GM23338 (cell line): ENCODE data around the gene BTLA. TPM values are rescaled to one million over a fixed set of nuclear protein-coding genes. Genes with fewer than 3 reads are reported as not detected.

ENCODE experiments used
- ATAC-seq: fragments of 200-7000 bp; cut with Tn5 transposase; 3 replicates; pipeline ENCODE4 v1.9.1; 2020
- DNase-seq: peaks from one replicate; pipeline ENCODE4 v3.0.0-alpha.2; 2015; ENCODE audit warnings: low spot score
- H2AFZ ChIP-seq: fragments of 200-600 bp; sonication (generic); 2 replicates; pipeline ENCODE4 v1.8.0; 2016; ENCODE audit warnings: antibody characterized with exemption, mild to moderate bottlenecking, moderate library complexity
- H3F3A ChIP-seq: fragments of 200-600 bp; sonication (generic); replicated peaks from 2 replicates; pipeline ENCODE4 v1.8.0; 2017; ENCODE audit warnings: antibody characterized with exemption, mixed run types, low read depth
- H3K27ac ChIP-seq: fragments of 200-600 bp; sonication (generic); 2 replicates; pipeline ENCODE4 v1.6.1; 2016; ENCODE audit warnings: low read depth
- H3K27me3 ChIP-seq: fragments of 200-600 bp; sonication (generic); 2 replicates; pipeline ENCODE4 v1.8.0; 2016; ENCODE audit warnings: mild to moderate bottlenecking, mixed run types, moderate library complexity; ENCODE audit not compliant: insufficient read depth
- H3K36me3 ChIP-seq: fragments of 200-600 bp; sonication (generic); 2 replicates; pipeline ENCODE4 v1.8.0; 2016; ENCODE audit warnings: mild to moderate bottlenecking; ENCODE audit not compliant: insufficient read depth
- H3K4me1 ChIP-seq: fragments of 200-600 bp; sonication (generic); 2 replicates; pipeline ENCODE4 v1.8.0; 2016; ENCODE audit warnings: mild to moderate bottlenecking, moderate library complexity; ENCODE audit not compliant: insufficient read depth
- H3K4me2 ChIP-seq: fragments of 200-600 bp; sonication (generic); 2 replicates; pipeline ENCODE4 v1.7.1; 2017; ENCODE audit warnings: mixed run types
- H3K4me3 ChIP-seq: fragments of 200-600 bp; sonication (generic); 2 replicates; pipeline ENCODE4 v1.6.1; 2016; ENCODE audit warnings: mixed run types
- H3K79me2 ChIP-seq: fragments of 200-600 bp; sonication (generic); replicated peaks from 2 replicates; pipeline ENCODE4 v1.8.0; 2017; ENCODE audit warnings: mild to moderate bottlenecking; ENCODE audit not compliant: insufficient read depth
- H3K9me2 ChIP-seq: fragments of 200-600 bp; sonication (generic); 2 replicates; pipeline ENCODE4 v1.8.0; 2017; ENCODE audit not compliant: insufficient read depth
- H4K20me1 ChIP-seq: fragments of 200-600 bp; sonication (generic); replicated peaks from 2 replicates; pipeline ENCODE4 v1.8.0; 2017; ENCODE audit warnings: mild to moderate bottlenecking; ENCODE audit not compliant: insufficient read depth
- H3K27ac Mint-ChIP-seq: 2 replicates; pipeline ENCODE4 v1.8.0; 2020; ENCODE audit warnings: inconsistent platforms, mild to moderate bottlenecking, moderate library complexity, mixed read lengths
- H3K27me3 Mint-ChIP-seq: 3 replicates; pipeline ENCODE4 v1.8.0; 2022; ENCODE audit warnings: low read depth, mild to moderate bottlenecking, moderate library complexity, mixed read lengths, inconsistent platforms; ENCODE audit not compliant: insufficient read depth, poor library complexity
- H3K36me3 Mint-ChIP-seq: 3 replicates; pipeline ENCODE4 v1.8.0; 2021; ENCODE audit warnings: low read depth, mild to moderate bottlenecking, inconsistent platforms, moderate library complexity, mixed read lengths
- H3K4me1 Mint-ChIP-seq: 3 replicates; pipeline ENCODE4 v1.8.0; 2020; ENCODE audit warnings: mild to moderate bottlenecking, inconsistent platforms, mixed read lengths
- H3K4me3 Mint-ChIP-seq: 3 replicates; pipeline ENCODE4 v1.8.0; 2021; ENCODE audit warnings: moderate library complexity, mild to moderate bottlenecking, inconsistent platforms, mixed read lengths
- H3K9me3 Mint-ChIP-seq: 3 replicates; pipeline ENCODE4 v1.8.0; 2020; ENCODE audit warnings: moderate library complexity, mild to moderate bottlenecking, inconsistent platforms, mixed read lengths
- CREB1 ChIP-seq: fragments of 250-450 bp; sonication (Bioruptor Pico); IDR thresholded peaks from 2 replicates; pipeline ENCODE4 v1.5.0; 2020; ENCODE audit warnings: low read depth, mild to moderate bottlenecking, moderate library complexity
- EZH2 ChIP-seq: fragments of 200-600 bp; sonication (generic); IDR thresholded peaks from one replicate; pipeline ENCODE4 v1.8.0; 2017; ENCODE audit warnings: antibody characterized with exemption, mild to moderate bottlenecking, low read depth; ENCODE audit not compliant: unreplicated experiment
- EZH2phosphoT487 ChIP-seq: fragments of 200-600 bp; sonication (generic); IDR thresholded peaks from one replicate; pipeline ENCODE4 v1.8.1; 2018; ENCODE audit warnings: antibody characterized with exemption; ENCODE audit not compliant: unreplicated experiment
- JUNB ChIP-seq: IDR thresholded peaks from one replicate; pipeline ENCODE4 v1.6.1; 2016; ENCODE audit warnings: antibody characterized with exemption; ENCODE audit not compliant: unreplicated experiment
- NANOG ChIP-seq: IDR thresholded peaks from 2 replicates; pipeline ENCODE4 v1.6.1; 2016; ENCODE audit warnings: antibody characterized with exemption, borderline replicate concordance
- POLR2AphosphoS5 ChIP-seq: IDR thresholded peaks from 2 replicates; pipeline ENCODE4 v1.6.1; 2016; ENCODE audit warnings: antibody characterized with exemption, low read depth
- STAT1 ChIP-seq: IDR thresholded peaks from one replicate; pipeline ENCODE4 v1.6.1; 2016; ENCODE audit warnings: antibody characterized with exemption; ENCODE audit not compliant: unreplicated experiment
- ZNF114 ChIP-seq: fragments of 250-450 bp; sonication (Bioruptor Pico); IDR thresholded peaks from 2 replicates; pipeline ENCODE4 v1.5.0; 2020; ENCODE audit warnings: mild to moderate bottlenecking, moderate library complexity
- ZNF331 ChIP-seq: fragments of 250-450 bp; sonication (Bioruptor Pico); IDR thresholded peaks from 2 replicates; pipeline ENCODE4 v1.5.0; 2020; ENCODE audit warnings: low read depth, mild to moderate bottlenecking, moderate library complexity
- polyA plus RNA-seq: library from polyadenylated mRNA; unstranded; fragments of >200 nt; fragmentation: Nextera tagmentation; extraction: Ambion mirVana; gene quantifications from 2 replicates; pipeline ENCODE4 v1.2.1, GENCODE V29; 2016
- total RNA-seq: library from RNA; depleted of rRNA; stranded (reverse); fragments of >200 nt; shearing (Covaris generic); gene quantifications from 2 replicates; pipeline ENCODE4 v1.2.3, GENCODE V29; 2014
- TF ChIP-seq, protein P1 (sequence below): fragments of 250-450 bp; sonication (Bioruptor Pico); IDR thresholded peaks from 2 replicates; pipeline ENCODE4 v1.5.0; 2020; ENCODE audit warnings: mild to moderate bottlenecking, moderate library complexity
- TF ChIP-seq, protein P2 (sequence below): IDR thresholded peaks from 2 replicates; pipeline ENCODE4 v1.6.1; 2016; ENCODE audit warnings: antibody characterized with exemption
- TF ChIP-seq, protein P3 (sequence below), 2 experiments: fragments of 200-600 bp in 1 of 2; sonication (generic) in 1 of 2; conservative IDR thresholded peaks; 2 replicates each; pipeline versions ENCODE4 v1.5.1 to v1.6.1; 2016 to 2017; ENCODE audit warnings: antibody characterized with exemption in 2 of 2, low read depth in 2 of 2, mild to moderate bottlenecking in 2 of 2, moderate library complexity in 1 of 2
- TF ChIP-seq, protein P4 (sequence below): IDR thresholded peaks from one replicate; pipeline ENCODE4 v1.6.1; 2018; ENCODE audit warnings: antibody characterized with exemption; ENCODE audit not compliant: unreplicated experiment

Gene BTLA
- total and polyA plus RNA-seq, 2 experiments from 2014 or later = 0.44 TPM; not detected in 1

DNA sequence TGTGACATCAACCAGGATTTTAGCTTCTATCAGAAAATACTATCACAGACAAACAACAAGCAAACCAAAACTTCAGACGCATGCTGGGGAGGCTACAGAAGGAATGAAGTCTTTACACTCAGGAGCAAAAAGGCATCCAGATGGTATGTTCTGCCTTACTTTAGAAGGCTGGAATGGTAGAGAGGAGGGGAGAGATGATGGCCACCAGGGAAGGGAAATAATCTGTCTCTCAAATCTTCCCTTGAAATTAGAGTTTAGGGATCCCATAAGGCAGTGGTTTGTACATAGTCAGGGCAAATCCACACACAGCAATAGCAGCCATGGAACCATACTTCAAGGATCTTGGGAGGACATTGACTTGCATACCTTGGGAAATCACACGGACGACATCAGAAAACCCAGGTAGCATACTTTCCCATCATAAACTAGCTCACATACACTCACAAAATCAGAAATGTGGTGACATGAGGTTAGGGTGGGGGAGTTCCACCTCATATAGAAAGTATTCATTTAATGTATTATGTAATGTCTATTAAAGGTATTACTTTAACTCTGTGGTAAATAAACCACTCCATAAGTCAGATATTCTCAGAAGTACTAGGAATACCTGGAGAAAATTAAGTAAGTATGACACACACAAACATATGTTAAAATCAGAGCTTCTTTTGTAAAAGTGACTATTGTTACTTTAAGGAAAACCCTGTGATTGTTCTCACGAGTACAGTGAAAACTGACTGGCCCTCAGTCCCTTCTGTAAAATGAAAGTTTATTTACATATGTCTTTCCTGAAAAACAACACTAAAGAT, 9.4 kb downstream of the BTLA start:
- no peak overlapping the region for H2AFZ ChIP-seq
- no peak overlapping the region for H3K4me3 Mint-ChIP-seq
- no peak for ATAC-seq
- no peaks in the 10 kb centered on the region for H3K4me1 Mint-ChIP-seq
- H3K9me2 ChIP-seq = no peaks in the 10 kb centered on the region; the same call in 1 of the 2 replicates
- no peaks in the 10 kb centered on the region for H4K20me1 ChIP-seq
- H3K9me3 Mint-ChIP-seq = peaks cover 4% of the 10 kb centered on the region; the same call in 1 of the 3 replicates
- H3K36me3 Mint-ChIP-seq = no peaks in the 10 kb centered on the region
- H3K79me2 ChIP-seq = no peaks in the 10 kb centered on the region
- no peaks in the 10 kb centered on the region for H3F3A ChIP-seq
- no peak for TF ChIP-seq ZNF114 (CRISPR knock-in tag)
- TF ChIP-seq STAT1 = no peak
- TF ChIP-seq, protein P1, sequence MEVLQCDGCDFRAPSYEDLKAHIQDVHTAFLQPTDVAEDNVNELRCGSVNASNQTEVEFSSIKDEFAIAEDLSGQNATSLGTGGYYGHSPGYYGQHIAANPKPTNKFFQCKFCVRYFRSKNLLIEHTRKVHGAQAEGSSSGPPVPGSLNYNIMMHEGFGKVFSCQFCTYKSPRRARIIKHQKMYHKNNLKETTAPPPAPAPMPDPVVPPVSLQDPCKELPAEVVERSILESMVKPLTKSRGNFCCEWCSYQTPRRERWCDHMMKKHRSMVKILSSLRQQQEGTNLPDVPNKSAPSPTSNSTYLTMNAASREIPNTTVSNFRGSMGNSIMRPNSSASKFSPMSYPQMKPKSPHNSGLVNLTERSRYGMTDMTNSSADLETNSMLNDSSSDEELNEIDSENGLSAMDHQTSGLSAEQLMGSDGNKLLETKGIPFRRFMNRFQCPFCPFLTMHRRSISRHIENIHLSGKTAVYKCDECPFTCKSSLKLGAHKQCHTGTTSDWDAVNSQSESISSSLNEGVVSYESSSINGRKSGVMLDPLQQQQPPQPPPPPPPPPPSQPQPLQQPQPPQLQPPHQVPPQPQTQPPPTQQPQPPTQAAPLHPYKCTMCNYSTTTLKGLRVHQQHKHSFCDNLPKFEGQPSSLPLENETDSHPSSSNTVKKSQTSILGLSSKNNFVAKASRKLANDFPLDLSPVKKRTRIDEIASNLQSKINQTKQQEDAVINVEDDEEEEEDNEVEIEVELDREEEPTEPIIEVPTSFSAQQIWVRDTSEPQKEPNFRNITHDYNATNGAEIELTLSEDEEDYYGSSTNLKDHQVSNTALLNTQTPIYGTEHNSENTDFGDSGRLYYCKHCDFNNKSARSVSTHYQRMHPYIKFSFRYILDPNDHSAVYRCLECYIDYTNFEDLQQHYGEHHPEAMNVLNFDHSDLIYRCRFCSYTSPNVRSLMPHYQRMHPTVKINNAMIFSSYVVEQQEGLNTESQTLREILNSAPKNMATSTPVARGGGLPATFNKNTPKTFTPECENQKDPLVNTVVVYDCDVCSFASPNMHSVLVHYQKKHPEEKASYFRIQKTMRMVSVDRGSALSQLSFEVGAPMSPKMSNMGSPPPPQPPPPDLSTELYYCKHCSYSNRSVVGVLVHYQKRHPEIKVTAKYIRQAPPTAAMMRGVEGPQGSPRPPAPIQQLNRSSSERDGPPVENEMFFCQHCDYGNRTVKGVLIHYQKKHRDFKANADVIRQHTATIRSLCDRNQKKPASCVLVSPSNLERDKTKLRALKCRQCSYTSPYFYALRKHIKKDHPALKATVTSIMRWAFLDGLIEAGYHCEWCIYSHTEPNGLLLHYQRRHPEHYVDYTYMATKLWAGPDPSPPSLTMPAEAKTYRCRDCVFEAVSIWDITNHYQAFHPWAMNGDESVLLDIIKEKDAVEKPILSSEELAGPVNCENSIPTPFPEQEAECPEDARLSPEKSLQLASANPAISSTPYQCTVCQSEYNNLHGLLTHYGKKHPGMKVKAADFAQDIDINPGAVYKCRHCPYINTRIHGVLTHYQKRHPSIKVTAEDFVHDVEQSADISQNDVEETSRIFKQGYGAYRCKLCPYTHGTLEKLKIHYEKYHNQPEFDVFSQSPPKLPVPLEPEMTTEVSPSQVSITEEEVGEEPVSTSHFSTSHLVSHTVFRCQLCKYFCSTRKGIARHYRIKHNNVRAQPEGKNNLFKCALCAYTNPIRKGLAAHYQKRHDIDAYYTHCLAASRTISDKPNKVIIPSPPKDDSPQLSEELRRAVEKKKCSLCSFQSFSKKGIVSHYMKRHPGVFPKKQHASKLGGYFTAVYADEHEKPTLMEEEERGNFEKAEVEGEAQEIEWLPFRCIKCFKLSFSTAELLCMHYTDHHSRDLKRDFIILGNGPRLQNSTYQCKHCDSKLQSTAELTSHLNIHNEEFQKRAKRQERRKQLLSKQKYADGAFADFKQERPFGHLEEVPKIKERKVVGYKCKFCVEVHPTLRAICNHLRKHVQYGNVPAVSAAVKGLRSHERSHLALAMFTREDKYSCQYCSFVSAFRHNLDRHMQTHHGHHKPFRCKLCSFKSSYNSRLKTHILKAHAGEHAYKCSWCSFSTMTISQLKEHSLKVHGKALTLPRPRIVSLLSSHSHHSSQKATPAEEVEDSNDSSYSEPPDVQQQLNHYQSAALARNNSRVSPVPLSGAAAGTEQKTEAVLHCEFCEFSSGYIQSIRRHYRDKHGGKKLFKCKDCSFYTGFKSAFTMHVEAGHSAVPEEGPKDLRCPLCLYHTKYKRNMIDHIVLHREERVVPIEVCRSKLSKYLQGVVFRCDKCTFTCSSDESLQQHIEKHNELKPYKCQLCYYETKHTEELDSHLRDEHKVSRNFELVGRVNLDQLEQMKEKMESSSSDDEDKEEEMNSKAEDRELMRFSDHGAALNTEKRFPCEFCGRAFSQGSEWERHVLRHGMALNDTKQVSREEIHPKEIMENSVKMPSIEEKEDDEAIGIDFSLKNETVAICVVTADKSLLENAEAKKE (CRISPR knock-in tag) = no peak
- no peak for TF ChIP-seq EZH2phosphoT487
- TF ChIP-seq, protein P2, sequence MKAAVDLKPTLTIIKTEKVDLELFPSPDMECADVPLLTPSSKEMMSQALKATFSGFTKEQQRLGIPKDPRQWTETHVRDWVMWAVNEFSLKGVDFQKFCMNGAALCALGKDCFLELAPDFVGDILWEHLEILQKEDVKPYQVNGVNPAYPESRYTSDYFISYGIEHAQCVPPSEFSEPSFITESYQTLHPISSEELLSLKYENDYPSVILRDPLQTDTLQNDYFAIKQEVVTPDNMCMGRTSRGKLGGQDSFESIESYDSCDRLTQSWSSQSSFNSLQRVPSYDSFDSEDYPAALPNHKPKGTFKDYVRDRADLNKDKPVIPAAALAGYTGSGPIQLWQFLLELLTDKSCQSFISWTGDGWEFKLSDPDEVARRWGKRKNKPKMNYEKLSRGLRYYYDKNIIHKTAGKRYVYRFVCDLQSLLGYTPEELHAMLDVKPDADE = no peak
- no peak for TF ChIP-seq POLR2AphosphoS5
- no peak for TF ChIP-seq NANOG
- TF ChIP-seq CREB1 (CRISPR knock-in tag) = no peak
- TF ChIP-seq, protein P3, sequence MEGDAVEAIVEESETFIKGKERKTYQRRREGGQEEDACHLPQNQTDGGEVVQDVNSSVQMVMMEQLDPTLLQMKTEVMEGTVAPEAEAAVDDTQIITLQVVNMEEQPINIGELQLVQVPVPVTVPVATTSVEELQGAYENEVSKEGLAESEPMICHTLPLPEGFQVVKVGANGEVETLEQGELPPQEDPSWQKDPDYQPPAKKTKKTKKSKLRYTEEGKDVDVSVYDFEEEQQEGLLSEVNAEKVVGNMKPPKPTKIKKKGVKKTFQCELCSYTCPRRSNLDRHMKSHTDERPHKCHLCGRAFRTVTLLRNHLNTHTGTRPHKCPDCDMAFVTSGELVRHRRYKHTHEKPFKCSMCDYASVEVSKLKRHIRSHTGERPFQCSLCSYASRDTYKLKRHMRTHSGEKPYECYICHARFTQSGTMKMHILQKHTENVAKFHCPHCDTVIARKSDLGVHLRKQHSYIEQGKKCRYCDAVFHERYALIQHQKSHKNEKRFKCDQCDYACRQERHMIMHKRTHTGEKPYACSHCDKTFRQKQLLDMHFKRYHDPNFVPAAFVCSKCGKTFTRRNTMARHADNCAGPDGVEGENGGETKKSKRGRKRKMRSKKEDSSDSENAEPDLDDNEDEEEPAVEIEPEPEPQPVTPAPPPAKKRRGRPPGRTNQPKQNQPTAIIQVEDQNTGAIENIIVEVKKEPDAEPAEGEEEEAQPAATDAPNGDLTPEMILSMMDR (conservative IDR thresholded peaks at IDR 0.05; ENCODE audit: low read depth in 2 of 2) = no peak
- TF ChIP-seq, protein P4, sequence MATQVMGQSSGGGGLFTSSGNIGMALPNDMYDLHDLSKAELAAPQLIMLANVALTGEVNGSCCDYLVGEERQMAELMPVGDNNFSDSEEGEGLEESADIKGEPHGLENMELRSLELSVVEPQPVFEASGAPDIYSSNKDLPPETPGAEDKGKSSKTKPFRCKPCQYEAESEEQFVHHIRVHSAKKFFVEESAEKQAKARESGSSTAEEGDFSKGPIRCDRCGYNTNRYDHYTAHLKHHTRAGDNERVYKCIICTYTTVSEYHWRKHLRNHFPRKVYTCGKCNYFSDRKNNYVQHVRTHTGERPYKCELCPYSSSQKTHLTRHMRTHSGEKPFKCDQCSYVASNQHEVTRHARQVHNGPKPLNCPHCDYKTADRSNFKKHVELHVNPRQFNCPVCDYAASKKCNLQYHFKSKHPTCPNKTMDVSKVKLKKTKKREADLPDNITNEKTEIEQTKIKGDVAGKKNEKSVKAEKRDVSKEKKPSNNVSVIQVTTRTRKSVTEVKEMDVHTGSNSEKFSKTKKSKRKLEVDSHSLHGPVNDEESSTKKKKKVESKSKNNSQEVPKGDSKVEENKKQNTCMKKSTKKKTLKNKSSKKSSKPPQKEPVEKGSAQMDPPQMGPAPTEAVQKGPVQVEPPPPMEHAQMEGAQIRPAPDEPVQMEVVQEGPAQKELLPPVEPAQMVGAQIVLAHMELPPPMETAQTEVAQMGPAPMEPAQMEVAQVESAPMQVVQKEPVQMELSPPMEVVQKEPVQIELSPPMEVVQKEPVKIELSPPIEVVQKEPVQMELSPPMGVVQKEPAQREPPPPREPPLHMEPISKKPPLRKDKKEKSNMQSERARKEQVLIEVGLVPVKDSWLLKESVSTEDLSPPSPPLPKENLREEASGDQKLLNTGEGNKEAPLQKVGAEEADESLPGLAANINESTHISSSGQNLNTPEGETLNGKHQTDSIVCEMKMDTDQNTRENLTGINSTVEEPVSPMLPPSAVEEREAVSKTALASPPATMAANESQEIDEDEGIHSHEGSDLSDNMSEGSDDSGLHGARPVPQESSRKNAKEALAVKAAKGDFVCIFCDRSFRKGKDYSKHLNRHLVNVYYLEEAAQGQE = no peak
- TF ChIP-seq ZNF331 (CRISPR knock-in tag) = no peak
- no peak for TF ChIP-seq JUNB
- no peak for TF ChIP-seq EZH2
- no peak for DNase-seq
- H3K4me2 ChIP-seq = no peak overlapping the region
- H3K27me3 ChIP-seq = no peaks in the 10 kb centered on the region
- H3K27ac ChIP-seq = no peak overlapping the region
- no peaks in the 10 kb centered on the region for H3K27me3 Mint-ChIP-seq
- no peak overlapping the region for H3K27ac Mint-ChIP-seq
- H3K36me3 ChIP-seq = no peaks in the 10 kb centered on the region
- no peak overlapping the region for H3K4me3 ChIP-seq
- H3K4me1 ChIP-seq = no peaks in the 10 kb centered on the region
